Testis (tissue), 2 donors: ENCODE data around the gene NPFF.

Experiments used
- POLR2A ChIP-seq: fragments of 450-650 bp; IDR thresholded peaks from one replicate; pipeline ENCODE4 v1.6.1; 2017; ENCODE audit warnings: antibody characterized with exemption, mild to moderate bottlenecking, moderate library complexity
- TF ChIP-seq, protein P1 (sequence below), 3 experiments: fragments of 450-650 bp in 2 of 3; fragments of 200-600 bp in 1 of 3; sonication (generic) in 1 of 3; IDR thresholded peaks; one replicate each; pipeline ENCODE4 v1.5.1; 2016 to 2019; ENCODE audit warnings: antibody characterized with exemption in 3 of 3, mild to moderate bottlenecking in 2 of 3, moderate library complexity in 1 of 3

DNA sequence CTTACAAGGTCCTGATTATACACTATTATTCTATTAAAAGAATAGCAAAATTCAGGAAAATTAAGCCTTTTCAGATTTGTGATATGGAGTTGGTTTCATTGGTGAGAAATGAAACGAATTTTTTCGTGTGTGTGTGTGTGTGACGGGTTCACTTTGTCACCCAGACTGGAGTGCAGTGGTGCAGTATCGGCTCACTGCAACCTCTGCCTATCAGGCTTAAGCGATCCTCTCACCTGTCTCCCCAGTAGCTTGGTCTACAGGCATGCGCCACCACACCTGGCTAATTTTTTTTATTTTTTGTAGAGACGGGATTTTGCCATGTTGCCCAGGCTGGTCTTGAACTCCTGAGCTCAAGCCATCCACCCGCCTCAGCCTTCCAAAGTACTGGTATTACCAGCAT, 45.7 kb downstream of the NPFF start:
- TF ChIP-seq, protein P1, sequence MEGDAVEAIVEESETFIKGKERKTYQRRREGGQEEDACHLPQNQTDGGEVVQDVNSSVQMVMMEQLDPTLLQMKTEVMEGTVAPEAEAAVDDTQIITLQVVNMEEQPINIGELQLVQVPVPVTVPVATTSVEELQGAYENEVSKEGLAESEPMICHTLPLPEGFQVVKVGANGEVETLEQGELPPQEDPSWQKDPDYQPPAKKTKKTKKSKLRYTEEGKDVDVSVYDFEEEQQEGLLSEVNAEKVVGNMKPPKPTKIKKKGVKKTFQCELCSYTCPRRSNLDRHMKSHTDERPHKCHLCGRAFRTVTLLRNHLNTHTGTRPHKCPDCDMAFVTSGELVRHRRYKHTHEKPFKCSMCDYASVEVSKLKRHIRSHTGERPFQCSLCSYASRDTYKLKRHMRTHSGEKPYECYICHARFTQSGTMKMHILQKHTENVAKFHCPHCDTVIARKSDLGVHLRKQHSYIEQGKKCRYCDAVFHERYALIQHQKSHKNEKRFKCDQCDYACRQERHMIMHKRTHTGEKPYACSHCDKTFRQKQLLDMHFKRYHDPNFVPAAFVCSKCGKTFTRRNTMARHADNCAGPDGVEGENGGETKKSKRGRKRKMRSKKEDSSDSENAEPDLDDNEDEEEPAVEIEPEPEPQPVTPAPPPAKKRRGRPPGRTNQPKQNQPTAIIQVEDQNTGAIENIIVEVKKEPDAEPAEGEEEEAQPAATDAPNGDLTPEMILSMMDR (IDR thresholded peaks at IDR 0.05) = no peak
- TF ChIP-seq POLR2A = no peak
